Body of pancreas (tissue), 4 donors: Measurements from ENCODE around the gene SMIM35. TPM values are rescaled to one million over a fixed set of nuclear protein-coding genes. Genes with fewer than 3 reads are reported as not detected.
"Not testable (repeated sequence)": the region's sequence is repeated elsewhere in the genome, so short reads cannot be mapped to it uniquely, and the experiment has no call there.

ENCODE experiments used
- ATAC-seq: fragments of 150-250 bp; one replicate; pipeline ENCODE4 v1.9.1; 2016
- DNase-seq, 4 donors: peaks; one replicate each; pipeline ENCODE4 v3.0.0-alpha.2; 2019
- H3K27ac ChIP-seq, 4 donors: fragments of 200-600 bp; sonication (generic); 1 replicate in 3 of 4; 2 replicates in 1 of 4; pipeline versions ENCODE4 v1.5.1 to v1.6.1; 2016 to 2019; ENCODE audit warnings: mild to moderate bottlenecking in 1 of 4, mixed read lengths in 1 of 4, moderate library complexity in 1 of 4
- H3K27me3 ChIP-seq, 2 donors: fragments of 200-600 bp; sonication (generic); one replicate each; pipeline ENCODE4 v1.6.0; 2016; ENCODE audit warnings: mild to moderate bottlenecking in 1 of 2
- H3K36me3 ChIP-seq, 2 donors: fragments of 200-600 bp; sonication (generic); replicated peaks in 1 of 2; 2 replicates each; pipeline ENCODE4 v1.5.1; 2016; ENCODE audit warnings: low read depth in 2 of 2; ENCODE audit not compliant: insufficient read depth in 1 of 2
- H3K4me1 ChIP-seq: fragments of 200-600 bp; sonication (generic); one replicate; pipeline ENCODE4 v1.6.0; 2016
- H3K4me3 ChIP-seq, 2 donors: fragments of 200-600 bp; sonication (generic); 1 replicate in 1 of 2; 2 replicates in 1 of 2; pipeline ENCODE4 v1.5.1; 2016 to 2019
- H3K9me3 ChIP-seq, 3 donors: fragments of 200-600 bp; sonication (generic); 1 replicate in 2 of 3; 2 replicates in 1 of 3; pipeline ENCODE4 v1.5.1; 2016
- CTCF ChIP-seq, 7 experiments: fragments of 450-650 bp in 4 of 7; fragments of 200-600 bp in 3 of 7; sonication (generic) in 3 of 7; IDR thresholded peaks; one replicate each; pipeline ENCODE4 v1.5.1; 2016 to 2019; ENCODE audit warnings: antibody characterized with exemption in 7 of 7
- POLR2A ChIP-seq, 3 donors: fragments of 450-650 bp; IDR thresholded peaks; one replicate each; pipeline ENCODE4 v1.6.1; 2016; ENCODE audit warnings: antibody characterized with exemption in 3 of 3, mild to moderate bottlenecking in 2 of 3
- WGBS, 2 donors: methylation state at CpG; one replicate each; pipeline ENCODE4 v1.1.5; 2017; 5-methylcytosine and 5-hydroxymethylcytosine counted together
- intact Hi-C: fragments of 100-400 bp; cut with DNase I; formaldehyde crosslinking; loops from one replicate; pipeline ENCODE4 v1.15.1; 2023
- total RNA-seq, 2 donors: library from RNA; depleted of rRNA; stranded (reverse); fragments of >200 nt; gene quantifications; one replicate each; pipeline ENCODE4 v1.1.0, GENCODE V29; 2016

Gene SMIM35
- total RNA-seq, 2 donors from 2014 or later = not detected

DNA sequence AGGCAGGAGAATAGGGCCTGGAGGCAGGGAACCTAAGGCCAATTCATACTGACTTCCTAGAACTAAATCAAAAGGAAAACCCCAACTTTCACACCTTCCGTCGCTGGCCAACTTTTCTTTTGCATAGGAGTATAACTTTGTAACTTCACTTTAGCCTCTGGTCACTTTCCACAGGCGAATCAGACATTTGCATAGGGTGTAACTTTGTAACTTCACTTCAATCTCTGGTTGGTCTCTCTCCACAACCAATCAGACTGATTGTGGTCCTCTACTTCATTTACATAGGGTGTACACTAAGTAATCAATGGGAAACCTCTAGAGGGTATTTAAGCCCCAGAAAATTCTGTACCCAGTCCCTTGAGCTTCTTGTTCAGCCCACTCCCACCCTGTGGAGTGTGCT, 21.4 kb downstream of the SMIM35 start:
- ATAC-seq = no peak
- no peak for TF ChIP-seq CTCF (IDR thresholded peaks at IDR 0.05)
- no peak for TF ChIP-seq POLR2A (IDR thresholded peaks at IDR 0.05)

DNA sequence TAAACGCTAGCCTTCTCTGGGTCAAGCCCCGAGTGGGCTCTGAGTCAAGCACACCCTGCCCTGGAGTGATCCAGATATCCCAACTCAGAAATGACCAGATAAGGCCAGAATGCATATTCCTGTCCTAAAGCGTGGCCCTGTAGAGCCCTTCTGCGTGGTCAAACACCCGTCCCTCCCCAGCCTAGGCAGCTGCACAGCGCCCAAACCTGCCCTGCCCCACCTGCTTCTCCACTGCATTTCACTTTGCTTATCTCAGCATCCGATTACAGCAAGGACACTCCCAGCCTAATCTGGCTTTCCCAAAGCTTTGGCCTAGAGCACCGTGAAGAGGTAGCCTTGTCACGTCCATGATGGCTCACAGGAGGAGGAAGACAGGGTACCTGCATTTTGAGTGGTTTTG, 21.8 kb downstream of the SMIM35 start:
- intact Hi-C loops = no loop called here
- WGBS, 2 donors = 46 to 54% methylated on average over 8 to 9 of the region's 9 CpGs
- DNase-seq (no peak), ATAC-seq (no peak)
- H3K36me3 ChIP-seq = no peaks in the 10 kb centered on the region
- H3K4me1 ChIP-seq = no peaks in the 10 kb centered on the region
- no peak overlapping the region for H3K4me3 ChIP-seq
- H3K27ac ChIP-seq = no peak overlapping the region
- TF ChIP-seq CTCF (IDR thresholded peaks at IDR 0.05) (no peak), POLR2A (IDR thresholded peaks at IDR 0.05) (no peak)
- no peaks in the 10 kb centered on the region for H3K9me3 ChIP-seq
- no peaks in the 10 kb centered on the region for H3K27me3 ChIP-seq

More for the DNA sequence above, 21.4 kb downstream of the SMIM35 start:
- H3K4me1 ChIP-seq = no peaks in the 10 kb centered on the region
- no peak for DNase-seq
- H3K4me3 ChIP-seq = no peak overlapping the region
- no peaks in the 10 kb centered on the region for H3K36me3 ChIP-seq
- H3K27me3 ChIP-seq = no peaks in the 10 kb centered on the region
- H3K27ac ChIP-seq = no peak overlapping the region
- H3K9me3 ChIP-seq = no peaks in the 10 kb centered on the region
- intact Hi-C loops = no loop called here
- 81 to 93% methylated on average over 3 of the region's 3 CpGs for WGBS, 2 donors

DNA sequence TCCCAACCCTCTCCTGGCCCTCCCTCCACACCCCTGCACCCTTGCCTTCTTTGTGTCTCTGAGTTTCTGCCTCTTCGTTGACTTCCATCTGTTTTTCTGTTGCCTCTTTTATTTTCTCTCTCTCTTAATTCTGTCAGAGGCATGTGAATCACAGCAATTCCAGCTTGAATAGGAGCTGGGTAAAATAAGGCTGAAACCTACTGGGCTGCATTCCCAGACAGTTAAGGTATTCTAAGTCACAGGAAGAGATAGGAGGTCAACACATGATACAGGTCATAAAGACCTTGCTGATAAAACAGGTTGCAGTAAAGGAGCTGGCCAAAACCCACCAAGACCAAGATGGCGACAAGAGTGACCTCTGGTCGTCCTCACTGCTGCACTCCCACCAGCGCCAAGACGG, 24.1 kb downstream of the SMIM35 start:
- DNase-seq, H3K27ac ChIP-seq, H3K4me3 ChIP-seq, H3K4me1 ChIP-seq, H3K9me3 ChIP-seq, H3K27me3 ChIP-seq, intact Hi-C loops, ATAC-seq, H3K36me3 ChIP-seq: not testable (repeated sequence)
- WGBS, 2 donors = 90 to 97% methylated on average over 5 of the region's 5 CpGs

- ATAC-seq, intact Hi-C loops, H3K27ac ChIP-seq, H3K27me3 ChIP-seq, H3K36me3 ChIP-seq, H3K4me3 ChIP-seq, H3K4me1 ChIP-seq, H3K9me3 ChIP-seq, DNase-seq: not testable (repeated sequence)
- 86 to 92% methylated on average over 5 of the region's 5 CpGs for WGBS, 2 donors
Measured at GRCh38 chr11:118062181-118062580, 24.6 kb downstream of the SMIM35 start.

DNA sequence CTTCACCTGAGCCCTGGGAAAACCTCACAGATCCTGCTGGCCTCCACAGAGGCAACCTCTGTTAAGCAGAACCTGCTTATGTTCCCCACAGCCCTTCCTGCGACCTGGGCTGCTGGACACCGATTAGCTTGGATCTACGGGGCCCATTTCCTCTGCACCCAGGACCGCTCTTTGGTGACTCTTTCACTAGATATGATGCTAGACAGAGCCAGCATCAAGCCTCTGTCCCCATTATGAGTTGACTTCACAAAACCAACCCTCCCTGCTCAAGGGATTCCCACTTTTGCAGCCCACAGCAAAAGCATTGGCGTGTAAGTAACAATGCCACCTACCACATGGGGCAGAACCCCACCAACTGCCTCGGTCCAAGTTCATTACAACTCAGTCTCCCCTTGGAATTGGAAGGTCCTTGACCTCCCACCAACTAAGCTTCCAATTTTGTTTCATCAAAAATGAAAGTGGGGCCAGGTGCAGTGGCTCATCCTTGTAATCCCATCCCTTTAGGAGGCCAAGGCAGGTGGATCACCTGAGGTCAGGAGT, 25.1 kb downstream of the SMIM35 start:
- H3K4me1 ChIP-seq = no peaks in the 10 kb centered on the region
- H3K36me3 ChIP-seq = no peaks in the 10 kb centered on the region
- intact Hi-C loops = no loop called here
- H3K27me3 ChIP-seq = no peaks in the 10 kb centered on the region
- H3K9me3 ChIP-seq = no peaks in the 10 kb centered on the region
- WGBS, 2 donors = 88 to 93% methylated on average over 6 of the region's 6 CpGs
- no peak for DNase-seq
- H3K4me3 ChIP-seq = no peak overlapping the region
- H3K27ac ChIP-seq = no peak overlapping the region
- ATAC-seq = no peak
- TF ChIP-seq POLR2A (IDR thresholded peaks at IDR 0.05) (no peak), CTCF (IDR thresholded peaks at IDR 0.05) (no peak)

GRCh38 chr11:118060869-118061268, 25.9 kb downstream of the SMIM35 start:
- no peak overlapping the region for H3K4me3 ChIP-seq
- no peaks in the 10 kb centered on the region for H3K36me3 ChIP-seq
- H3K27ac ChIP-seq = no peak overlapping the region
- intact Hi-C loops = no loop called here
- no peaks in the 10 kb centered on the region for H3K27me3 ChIP-seq
- no peaks in the 10 kb centered on the region for H3K9me3 ChIP-seq
- DNase-seq (peak in 1 of 4 donors; percentile 31), ATAC-seq (no peak)
- no peaks in the 10 kb centered on the region for H3K4me1 ChIP-seq
- no peak for TF ChIP-seq CTCF (IDR thresholded peaks at IDR 0.05)
- no peak for TF ChIP-seq POLR2A (IDR thresholded peaks at IDR 0.05)
- 46 to 57% methylated on average over 3 to 7 of the region's 7 CpGs for WGBS, 2 donors
